NCI-H1105 (cell line): Measurements from ENCODE around the gene OS9.
"Not testable (repeated sequence)": the region's sequence is repeated elsewhere in the genome, so short reads cannot be mapped to it uniquely, and the experiment has no call there.

Experiments
- DNase-seq: peaks from one replicate; lab custom pipeline; 2025; lab: John Stamatoyannopoulos, UW

The OS9 gene, protein sequence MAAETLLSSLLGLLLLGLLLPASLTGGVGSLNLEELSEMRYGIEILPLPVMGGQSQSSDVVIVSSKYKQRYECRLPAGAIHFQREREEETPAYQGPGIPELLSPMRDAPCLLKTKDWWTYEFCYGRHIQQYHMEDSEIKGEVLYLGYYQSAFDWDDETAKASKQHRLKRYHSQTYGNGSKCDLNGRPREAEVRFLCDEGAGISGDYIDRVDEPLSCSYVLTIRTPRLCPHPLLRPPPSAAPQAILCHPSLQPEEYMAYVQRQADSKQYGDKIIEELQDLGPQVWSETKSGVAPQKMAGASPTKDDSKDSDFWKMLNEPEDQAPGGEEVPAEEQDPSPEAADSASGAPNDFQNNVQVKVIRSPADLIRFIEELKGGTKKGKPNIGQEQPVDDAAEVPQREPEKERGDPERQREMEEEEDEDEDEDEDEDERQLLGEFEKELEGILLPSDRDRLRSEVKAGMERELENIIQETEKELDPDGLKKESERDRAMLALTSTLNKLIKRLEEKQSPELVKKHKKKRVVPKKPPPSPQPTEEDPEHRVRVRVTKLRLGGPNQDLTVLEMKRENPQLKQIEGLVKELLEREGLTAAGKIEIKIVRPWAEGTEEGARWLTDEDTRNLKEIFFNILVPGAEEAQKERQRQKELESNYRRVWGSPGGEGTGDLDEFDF

DNA sequence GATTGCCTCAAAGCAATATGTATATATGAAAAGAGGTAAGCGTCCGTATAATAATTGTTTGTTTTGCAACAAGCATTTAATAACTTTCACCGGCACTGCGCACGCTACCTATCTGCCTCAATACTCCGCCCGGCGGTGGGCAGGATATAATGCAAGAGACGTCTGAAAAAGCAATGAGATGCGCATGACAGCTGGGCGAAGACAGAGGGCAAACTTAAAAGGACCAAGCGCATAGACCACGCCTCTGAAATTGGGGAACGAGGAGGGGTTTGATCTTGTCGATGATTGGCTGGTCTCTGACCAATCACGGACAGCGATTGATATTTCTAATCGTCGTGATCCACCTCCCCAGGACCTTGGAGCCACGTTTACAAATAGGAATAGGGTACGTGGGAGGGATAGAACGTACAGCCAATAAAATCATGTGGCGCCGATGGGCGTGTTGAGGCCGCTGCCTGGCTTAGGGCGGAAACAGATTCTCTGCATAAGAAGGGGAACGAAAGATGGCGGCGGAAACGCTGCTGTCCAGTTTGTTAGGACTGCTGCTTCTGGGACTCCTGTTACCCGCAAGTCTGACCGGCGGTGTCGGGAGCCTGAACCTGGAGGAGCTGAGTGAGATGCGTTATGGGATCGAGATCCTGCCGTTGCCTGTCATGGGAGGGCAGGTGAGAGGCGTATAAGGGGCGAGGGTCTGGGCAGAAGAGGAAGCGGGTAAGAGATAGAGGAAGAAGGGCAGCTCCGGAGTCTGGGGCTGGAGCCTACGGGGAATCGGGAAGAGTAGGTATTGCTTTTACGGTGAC, at the start of gene OS9:
TSS of gene OS9 (plus strand) at position 474 of the 800 bp plus-strand sequence. CDS start at position 504, 30 bp downstream.
- DNase-seq: peak; percentile 91

DNA sequence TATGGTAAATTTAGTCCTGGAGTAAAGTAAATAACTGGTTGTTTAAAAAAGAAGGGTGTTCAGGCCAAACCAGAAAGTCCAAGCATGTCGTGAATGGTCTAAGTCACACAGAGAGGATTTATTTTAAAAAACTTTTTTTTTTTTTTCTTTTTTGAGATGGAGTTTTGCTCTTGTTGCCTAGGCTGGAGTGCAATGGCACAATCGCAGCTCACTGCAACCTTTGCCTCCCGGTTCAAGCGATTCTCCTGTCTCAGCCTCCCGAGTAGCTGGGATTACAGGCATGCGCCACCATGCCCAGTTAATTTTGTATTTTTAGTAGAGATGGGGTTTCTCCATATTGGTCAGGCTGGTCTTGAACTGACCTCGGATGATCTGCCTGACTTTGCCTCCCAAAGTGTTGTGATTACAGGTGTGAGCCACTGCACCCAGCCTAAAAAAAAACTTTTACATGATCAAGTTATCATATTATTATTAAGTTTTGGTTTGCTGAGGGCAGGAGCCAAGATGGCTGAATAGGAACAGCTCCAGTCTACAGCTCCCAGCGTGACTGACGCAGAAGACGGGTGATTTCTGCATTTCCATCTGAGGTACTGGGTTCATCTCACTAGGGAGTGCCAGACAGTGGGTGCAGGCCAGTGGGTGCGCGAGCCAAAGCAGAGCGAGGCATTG, 47.8 kb upstream of the OS9 start:
- DNase-seq: not testable (repeated sequence)

DNA sequence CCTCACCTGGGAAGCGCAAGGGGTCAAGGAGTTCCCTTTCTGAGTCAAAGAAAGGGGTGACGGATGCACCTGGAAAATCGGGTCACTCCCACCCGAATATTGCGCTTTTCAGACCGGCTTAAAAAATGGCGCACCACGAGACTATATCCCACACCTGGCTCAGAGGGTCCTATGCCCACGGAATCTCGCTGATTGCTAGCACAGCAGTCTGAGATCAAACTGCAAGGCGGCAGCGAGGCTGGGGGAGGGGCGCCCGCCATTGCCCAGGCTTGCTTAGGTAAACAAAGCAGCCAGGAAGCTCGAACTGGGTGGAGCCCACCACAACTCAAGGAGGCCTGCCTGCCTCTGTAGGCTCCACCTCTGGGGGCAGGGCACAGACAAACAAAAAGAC, 47.3 kb upstream of the OS9 start:
- not testable (repeated sequence) for DNase-seq

DNA sequence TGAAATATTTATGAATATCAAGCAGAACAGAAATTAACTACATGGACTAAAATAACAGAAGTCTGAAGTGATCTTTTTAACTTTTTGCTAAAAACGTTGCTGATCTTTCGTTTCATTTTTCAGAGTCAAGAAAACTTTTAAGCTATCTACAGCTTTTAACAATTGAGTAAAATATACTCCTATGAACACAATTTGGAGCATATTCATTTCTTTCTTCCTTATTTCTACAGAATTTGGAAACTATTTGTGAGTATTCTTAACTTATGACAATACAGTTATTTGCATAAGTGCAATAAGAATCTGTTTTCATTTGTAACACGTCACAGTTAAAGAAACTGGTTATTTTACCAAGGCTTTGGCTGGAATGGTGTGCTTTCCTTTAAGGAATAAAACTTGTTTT, 39.9 kb upstream of the OS9 start:
- no peak for DNase-seq

DNA sequence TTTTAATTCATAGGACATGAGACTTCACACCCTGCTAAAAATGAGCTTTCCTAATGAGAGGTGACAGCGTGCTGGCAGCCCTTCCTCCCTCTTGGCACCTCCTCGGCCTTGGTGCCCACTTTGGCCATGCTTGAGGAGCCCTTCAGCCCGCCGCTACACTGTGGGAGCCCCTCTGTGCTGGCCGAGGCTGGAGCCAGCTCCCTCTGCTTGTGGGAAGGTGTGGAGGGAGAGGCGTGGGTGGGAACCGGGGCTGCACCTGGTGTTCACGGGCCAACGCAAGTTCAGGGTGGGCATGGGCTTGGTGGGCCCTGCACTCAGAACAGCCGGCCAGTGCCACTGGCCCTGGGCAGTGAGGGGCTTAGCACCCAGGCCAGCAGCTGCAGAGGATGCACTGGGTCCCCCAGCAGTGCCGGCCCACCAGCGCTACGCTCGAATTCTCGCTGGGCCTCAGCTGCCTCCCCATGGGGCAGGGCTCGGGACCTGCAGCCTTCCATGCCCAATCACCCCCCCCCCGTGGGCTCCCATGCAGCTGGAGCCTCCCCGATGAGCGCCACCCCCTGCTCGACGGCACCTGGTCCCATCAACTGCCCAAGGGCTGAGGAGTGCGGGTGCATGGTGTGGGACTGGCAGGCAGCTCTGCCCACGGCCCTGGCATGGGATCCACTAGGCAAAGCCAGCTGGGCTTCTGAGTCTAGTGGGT, 38.2 kb upstream of the OS9 start:
- DNase-seq: no peak

DNA sequence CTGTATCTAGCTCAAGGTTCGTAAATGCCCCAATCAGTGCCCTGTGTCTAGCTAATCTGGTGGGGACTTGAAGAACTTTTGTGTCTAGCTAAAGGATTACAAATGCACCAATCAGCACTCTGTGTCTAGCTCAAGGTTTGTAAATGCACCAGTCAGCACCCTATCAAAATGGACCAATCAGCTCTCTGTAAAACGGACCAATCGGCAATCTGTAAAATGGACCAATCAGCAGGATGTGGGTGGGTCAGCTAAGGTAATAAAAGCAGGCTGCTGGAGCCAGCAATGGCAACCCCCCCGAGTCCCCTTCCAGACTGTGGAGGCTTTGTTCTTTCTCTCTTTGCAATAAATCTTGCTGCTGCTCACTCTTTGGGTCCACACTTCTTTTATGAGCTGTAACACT, 37.5 kb upstream of the OS9 start:
- DNase-seq: not testable (repeated sequence)

DNA sequence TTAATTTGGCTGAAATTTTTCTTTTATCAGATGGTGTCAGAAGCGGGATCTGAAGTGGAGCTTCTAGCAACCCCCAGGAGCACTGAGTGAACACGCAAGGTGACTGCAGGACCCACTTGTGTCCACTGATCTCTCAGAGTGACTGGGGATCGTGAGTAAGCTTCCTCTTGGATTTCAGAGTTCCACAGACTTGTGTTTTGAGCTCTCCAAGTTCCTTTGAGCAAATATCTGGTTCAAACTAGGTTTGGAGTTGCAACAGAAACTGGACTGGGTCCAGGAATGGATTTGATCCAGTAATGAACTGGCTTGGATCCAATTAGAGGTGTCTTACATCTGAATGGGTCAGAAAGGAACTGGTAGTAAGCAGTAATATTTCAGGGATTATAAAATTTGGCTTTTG, 36.2 kb upstream of the OS9 start:
- DNase-seq: no peak

DNA sequence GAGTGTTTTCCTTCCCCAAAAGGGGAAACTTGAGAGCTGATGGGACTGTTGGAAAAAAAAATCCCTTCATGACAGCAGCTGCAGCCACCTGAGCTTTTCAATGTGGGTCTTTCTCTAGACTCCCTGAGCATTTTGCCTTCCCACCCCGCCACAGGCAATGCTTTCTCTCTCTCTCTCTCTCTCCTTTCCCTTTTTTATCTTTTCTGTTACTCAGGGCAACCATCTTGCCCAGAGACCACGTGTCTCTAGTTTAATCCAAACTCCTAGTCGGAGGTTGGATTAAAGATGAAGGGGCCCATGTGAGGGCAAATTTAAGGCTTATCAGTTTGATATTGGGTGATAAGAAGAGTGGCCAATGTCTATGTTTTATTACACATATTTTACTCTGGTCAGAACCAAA, 35.0 kb upstream of the OS9 start:
- DNase-seq: no peak

DNA sequence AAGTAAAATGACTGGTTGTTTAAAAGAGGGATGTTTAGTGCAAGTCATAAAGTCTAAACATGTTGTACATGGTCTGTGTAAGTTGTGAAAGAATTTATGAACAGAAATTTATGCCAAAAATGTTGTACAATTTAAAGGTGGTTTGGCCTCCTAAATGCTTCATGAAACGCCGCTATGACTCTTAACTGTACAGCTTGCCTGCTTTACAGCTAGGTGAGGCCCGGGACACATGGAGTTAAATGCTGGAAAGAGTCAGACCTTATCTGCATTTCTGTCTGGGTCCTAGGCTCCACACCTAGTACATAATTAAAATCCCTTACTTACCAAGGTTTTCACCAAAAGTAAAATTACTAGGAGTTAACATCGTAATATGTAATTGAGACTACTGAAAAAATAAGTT, 32.6 kb upstream of the OS9 start:
- DNase-seq: no peak

DNA sequence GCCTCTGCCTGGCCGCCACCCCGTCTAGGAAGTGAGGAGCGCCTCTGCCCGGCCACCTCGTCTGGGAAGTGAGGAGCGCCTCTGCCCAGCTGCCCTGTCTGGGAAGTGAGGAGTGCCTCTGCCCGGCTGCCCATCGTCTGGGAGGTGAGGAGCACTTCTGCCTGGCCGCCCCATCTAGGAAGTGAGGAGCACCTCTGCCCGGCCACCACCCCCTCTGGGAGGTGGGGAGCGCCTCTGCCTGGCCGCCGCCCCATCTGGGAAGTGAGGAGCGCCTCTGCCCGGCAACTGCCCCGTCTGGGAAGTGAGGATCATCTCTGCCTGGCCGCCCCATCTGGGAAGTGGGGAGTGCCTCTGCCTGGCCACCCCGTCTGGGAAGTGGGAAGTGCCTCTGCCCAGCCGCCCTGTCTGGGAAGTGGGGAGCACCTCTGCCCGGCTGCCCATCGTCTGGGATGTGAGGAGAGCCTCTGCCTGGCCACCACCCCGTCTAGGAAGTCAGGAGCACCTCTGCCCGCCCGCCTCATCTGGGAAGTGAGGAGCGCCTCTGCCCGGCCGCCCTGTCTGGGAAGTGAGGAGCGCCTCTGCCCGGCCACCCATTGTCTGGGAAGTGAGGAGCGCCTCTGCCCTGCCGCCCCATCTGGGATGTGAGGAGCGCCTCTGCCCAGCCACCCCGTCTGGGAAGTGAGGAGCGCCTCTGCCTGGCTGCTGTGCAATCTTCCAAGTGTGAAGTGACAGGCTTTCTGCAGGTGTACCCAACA, 28.7 kb upstream of the OS9 start:
- not testable (repeated sequence) for DNase-seq

DNA sequence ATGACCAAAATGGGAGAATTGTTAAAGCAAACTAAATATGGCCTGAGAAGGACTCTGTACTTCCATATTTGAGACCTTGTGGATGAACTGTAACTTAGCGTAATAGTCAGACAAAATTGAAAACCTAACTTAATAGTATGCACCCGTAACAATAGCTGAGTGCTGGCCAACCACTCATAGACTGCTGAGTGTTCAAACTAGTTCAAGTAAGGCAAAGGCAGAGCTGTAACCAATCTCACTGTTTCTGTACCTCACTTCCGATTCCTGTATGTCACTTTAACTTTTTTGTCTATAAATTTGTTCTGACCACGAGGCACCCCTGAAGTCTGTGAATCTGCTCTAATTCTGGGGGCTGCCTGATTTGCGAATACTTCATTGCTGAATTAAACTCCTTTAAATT, 27.0 kb upstream of the OS9 start:
- DNase-seq: no peak

DNA sequence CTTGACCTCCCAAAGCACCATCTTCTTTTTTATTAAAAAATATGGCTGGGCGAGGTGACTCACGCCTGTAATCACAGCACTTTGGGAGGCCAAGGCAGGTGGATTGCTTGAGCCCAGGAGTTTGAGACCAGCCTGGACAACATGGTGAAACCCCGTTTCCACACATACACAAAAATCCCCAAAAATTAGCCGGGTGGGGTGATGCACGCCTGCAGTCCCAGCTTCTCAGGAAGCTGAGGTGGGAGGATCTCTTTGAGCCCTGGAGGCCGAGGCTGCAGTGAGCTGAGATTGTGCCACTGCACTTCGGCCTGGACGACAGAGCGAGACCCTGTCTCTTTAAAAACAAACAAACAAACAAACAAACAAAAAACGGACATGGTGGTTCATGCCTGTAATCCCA, 24.2 kb upstream of the OS9 start:
- DNase-seq: not testable (repeated sequence)

DNA sequence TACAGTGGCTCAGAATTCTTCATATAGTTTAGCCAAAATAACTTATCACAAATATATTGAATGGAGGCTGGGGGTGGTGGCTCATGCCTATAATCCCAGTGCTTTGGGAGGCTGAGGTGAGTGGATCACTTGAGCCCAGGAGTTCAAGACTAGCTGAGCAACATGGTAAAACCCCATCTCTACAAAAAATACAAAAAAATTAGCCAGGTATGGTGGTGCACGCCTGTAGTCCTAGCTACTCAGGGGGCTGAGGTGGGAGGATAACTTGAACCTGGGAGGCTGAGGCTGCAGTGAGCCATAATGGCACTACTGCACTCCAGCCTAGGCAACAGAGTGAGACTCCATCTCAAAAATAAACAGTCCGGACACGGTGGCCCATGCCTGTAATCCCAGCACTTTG, 22.1 kb upstream of the OS9 start:
- DNase-seq: not testable (repeated sequence)

DNA sequence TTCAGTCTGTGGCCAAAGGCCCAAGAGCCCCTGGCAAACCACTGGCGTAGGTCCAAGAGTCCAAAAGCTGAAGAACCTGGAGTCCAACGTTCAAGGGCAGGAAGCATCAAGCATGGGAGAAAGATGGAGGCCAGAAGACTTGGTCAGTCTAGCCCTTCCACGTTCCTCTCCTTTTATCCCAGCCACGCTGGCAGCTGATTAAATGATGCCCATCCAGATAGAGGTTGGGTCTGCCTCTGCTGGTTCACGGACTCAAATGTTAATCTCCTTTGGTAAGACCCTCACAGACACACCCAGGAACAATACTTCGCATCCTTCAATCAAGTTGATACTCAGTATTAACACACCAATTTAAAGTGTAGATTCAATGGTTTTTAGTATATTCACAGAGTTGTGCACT, 21.1 kb upstream of the OS9 start:
- no peak for DNase-seq

DNA sequence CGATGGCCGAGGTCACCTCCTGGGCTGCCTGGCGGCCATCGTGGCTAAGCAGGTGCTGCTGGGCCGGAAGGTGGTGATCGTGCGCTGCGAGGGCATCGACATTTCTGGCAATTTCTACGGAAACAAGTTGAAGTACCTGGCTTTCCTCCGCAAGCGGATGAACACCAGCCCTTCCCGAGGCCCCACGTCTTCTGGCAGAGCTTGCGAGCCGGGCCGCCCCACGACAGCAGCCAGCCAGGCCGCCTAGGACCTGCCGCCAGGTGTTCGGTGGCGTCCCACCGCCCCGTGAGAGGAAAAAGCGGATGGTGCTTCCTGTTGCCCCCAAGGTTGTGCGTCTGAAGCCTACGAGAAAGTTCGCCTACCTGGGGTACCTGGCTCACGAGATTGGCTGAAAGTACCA, 19.2 kb upstream of the OS9 start:
- no peak for DNase-seq

DNA sequence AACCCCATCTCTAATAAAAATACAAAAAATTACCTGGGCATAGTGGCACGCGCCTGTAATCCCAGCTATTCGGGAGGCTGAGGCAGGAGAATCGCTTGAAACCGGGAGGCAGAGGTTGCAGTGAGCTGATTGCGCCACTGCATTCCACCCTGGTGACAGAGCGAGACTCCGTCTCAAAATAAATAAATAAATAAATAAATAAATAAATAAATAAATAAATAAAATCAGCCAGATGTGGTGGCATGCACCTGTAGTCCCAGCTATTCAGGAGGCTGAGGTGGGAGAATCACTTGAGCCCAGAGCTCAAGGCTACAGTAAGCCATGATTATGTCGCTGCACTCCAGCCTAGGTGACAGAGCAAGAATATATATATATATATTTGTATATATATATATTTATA, 16.0 kb upstream of the OS9 start:
- DNase-seq: not testable (repeated sequence)

DNA sequence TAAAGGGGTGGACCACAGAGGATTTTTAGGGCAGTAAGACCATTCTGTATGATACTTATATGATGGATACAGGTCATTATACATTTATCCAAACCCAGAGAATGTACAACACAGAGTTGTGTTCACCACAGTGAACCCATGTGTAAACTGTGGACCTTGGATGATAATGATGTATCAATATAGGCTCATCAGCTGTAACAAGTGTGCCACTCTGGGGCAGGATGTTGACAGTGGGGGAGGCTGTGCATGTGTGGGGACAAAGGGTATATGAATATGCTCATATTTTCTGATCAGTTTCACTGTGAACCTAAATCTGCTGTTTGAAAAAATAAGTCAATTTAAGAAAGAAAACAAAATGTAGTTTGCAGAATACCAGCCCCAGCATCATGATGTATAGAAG, 14.2 kb upstream of the OS9 start:
- DNase-seq: no peak

DNA sequence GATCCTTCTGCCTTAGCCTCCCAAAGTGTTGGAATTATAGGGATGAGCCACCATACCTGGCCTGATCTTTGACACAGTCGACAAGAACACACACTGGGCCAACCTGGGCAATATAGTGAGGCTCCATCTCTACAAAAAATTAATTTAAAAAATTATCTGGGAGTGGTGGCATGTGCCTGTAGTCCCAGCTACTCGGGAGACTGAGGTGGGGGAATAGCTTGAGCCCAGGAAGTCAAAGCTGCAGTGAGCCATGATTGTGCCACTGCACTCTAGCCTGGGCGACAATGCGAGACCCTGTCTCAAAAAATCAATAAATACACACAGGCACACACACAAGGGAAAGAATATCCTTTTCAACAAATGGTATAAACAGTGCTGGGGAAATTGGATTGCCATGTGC, 6.1 kb upstream of the OS9 start:
- no peak for DNase-seq

DNA sequence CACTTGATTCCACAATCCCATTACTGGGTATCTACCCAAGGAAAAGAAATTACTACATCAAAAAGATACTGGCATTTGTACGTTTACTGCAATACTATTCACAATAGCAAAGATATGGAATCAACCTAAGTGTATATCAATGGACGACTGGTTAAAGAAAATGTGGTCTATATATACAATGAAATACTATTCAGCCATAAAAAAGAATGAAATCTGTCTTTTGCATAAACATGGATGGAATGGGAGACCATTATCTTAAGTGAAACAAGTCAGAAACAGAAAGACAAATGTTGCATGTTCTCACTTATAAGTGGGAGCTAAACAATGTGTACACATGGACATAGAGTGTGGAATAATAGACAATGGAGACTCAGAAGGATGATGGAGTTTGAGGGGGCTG, 5.0 kb upstream of the OS9 start:
- DNase-seq: no peak

DNA sequence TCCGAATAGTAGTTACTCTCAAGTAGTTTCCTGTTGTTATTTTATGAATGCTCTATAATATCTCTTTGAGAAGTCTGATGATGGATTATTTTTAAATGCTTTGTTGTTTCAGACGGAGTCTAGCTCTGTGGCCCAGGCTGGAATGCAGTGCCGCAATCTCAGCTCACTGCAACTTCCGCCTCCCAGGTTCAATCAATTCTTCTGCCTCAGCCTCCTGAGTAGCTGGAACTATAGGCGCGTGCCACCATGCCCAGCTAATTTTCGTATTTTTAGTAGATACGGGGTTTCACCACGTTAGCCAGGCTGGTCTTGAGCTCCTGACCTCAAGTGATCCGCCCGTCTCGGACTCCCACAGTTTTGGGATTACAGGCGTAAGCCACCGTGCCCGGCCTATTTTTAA, 1.4 kb upstream of the OS9 start:
- no peak for DNase-seq

DNA sequence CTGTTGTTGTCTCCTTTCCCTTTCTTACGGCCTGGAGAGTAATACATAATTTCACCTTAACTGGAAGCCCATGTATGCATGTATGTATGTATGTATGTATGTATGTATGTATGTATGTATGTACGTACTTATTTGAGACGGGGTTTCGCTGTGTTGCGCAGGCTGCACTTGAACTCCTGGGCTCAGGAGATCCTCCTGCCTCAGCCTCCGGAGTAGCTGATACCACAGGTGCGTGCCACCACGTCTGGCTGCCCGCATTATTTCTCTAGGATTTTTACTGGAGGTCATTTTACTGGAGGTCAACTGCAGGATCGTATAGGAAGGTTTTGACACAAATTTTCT, 644 bp upstream of the OS9 start:
- no peak for DNase-seq
